Measurements from ENCODE around the gene MYLK. TPM values are rescaled to one million over a fixed set of nuclear protein-coding genes. Genes with fewer than 3 reads are reported as not detected.
"Not testable (repeated sequence)": the region's sequence is repeated elsewhere in the genome, so short reads cannot be mapped to it uniquely, and the experiment has no call there.

Gene MYLK
- total and polyA plus RNA-seq, 2 of the 4 experiments (the other 2 are of a cell fraction): 299 to 484 TPM

DNA sequence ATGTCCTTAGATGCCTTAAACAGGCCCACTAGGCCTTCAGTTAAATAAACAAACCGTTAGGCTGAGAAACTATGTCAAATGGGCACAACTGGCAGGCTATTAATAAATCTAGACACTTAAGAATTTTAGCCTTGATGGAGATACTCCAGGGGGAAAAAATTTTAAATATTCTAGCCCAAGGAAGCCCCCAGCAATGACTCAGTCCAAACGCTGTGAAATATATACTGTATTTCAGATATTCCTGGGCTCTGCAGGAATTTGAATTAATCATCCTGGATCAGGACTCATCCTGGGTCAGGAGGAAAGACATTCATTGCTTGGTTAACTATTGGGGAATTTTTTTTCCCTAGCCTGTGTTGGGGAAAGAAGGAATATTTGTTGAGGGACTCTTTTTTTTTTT is 166.7 kb downstream of the MYLK start:
- BruUV-seq (replicated peaks); H3K9ac ChIP-seq (ENCODE audit: low read depth, low read length); H3K27me3 ChIP-seq (ENCODE audit: control insufficient read depth, insufficient read depth, low read length); H3K18ac ChIP-seq (ENCODE audit: low read depth, low read length); H3K23ac ChIP-seq (ENCODE audit: low read depth, low read length); dilution Hi-C loops (cut with HindIII; ENCODE audit: low sequenced_read_pairs, unreplicated experiment); H3K4me2 ChIP-seq (ENCODE audit: low read depth, low read length); POLR2A ChIA-PET (ENCODE audit: unreplicated experiment); H3K9me3 ChIP-seq (ENCODE audit: control insufficient read depth, insufficient read depth, low read length); H2BK120ac ChIP-seq (ENCODE audit: low read depth, low read length); H3K4me3 ChIP-seq (ENCODE audit: insufficient read depth, low read depth, low read length); H2BK20ac ChIP-seq (ENCODE audit: low read depth, low read length); intact Hi-C loops (cut with micrococcal nuclease); H3K14ac ChIP-seq (replicated peaks; ENCODE audit: low read depth, low read length); H3K27ac ChIP-seq (ENCODE audit: insufficient read depth, low read length); H2BK15ac ChIP-seq (ENCODE audit: low read depth, low read length); H4K20me1 ChIP-seq (ENCODE audit: insufficient read depth, low read length); H2AK9ac ChIP-seq (replicated peaks; ENCODE audit: low read depth, low read length, poor library complexity); H2BK5ac ChIP-seq (ENCODE audit: low read depth, low read length, poor library complexity, severe bottlenecking); H4K5ac ChIP-seq (ENCODE audit: low read depth, low read length); H2AK5ac ChIP-seq (ENCODE audit: low read depth, low read length); H3K56ac ChIP-seq (ENCODE audit: extremely low read depth, insufficient read depth, low read length); H4K91ac ChIP-seq (ENCODE audit: insufficient read depth, low read depth, low read length); H3K4ac ChIP-seq (ENCODE audit: low read depth, low read length); H2AFZ ChIP-seq (replicated peaks; ENCODE audit: low read length, poor library complexity): not testable (repeated sequence)
- Histone ChIP-seq H3K9me1 (ENCODE audit: insufficient read depth, low read length) (peaks cover 13% of the 10 kb centered on the region), H3K4me1 (ENCODE audit: control insufficient read depth, insufficient read depth, low read length) (peaks cover 19% of the 10 kb centered on the region), H3K36me3 (ENCODE audit: control insufficient read depth, insufficient read depth, low read length) (peaks cover 52% of the 10 kb centered on the region), H4K8ac (ENCODE audit: low read depth in 2 of 2, low read length in 2 of 2) (peak overlapping the region in 1 of 2 experiments; percentile 81; a peak in 1 of 4 replicates), H3K79me1 (ENCODE audit: low read depth in 1 of 2, low read length in 2 of 2) (peaks cover 10 to 33% of the 10 kb centered on the region in 2 experiments; a peak in 3 of 4 replicates)
- peak; percentile 59 for DNase-seq
- no CpG with 5 or more reads among the region's 2 CpGs for WGBS, 2 experiments (ENCODE audit: extremely low coverage in 2 of 2, insufficient read length in 1 of 2)
- CTCF ChIA-PET: interaction anchor here (1.1 kb wide), 1 partner anchor 75 kb away, joined by 5 read pairs; no protein-coding TSS in a partner anchor
- in situ Hi-C loops (cut with MboI; ENCODE audit: low sequenced_read_pairs): loop anchor here (5.0 kb wide), 1 partner anchor 75 kb away; no protein-coding TSS in a partner anchor
- peak; percentile 40 for ATAC-seq (ENCODE audit: low read depth)

Measured in IMR-90 (cell line).